ENCODE measurements around the gene KCNQ1.

KCNQ1 gene

GRCh38 chr11:2883979-2884815 is 439.4 kb downstream of the KCNQ1 start:
- no peak overlapping the region for H3K4me3 ChIP-seq (ENCODE audit: low read length)
- no peak for DNase-seq (ENCODE audit: low read depth, low spot score)

GRCh38 chr11:2885017-2885677 is 440.3 kb downstream of the KCNQ1 start:
- H3K4me3 ChIP-seq (ENCODE audit: low read length), result peak overlapping the region; percentile 42

GRCh38 chr11:2885678-2886081 is 440.9 kb downstream of the KCNQ1 start, which contains the start of gene CDKN1C:
TSS of gene CDKN1C (minus strand) at chr11:2885775. CDS start at chr11:2885456, 319 bp downstream.
- peak; percentile 57 for DNase-seq (ENCODE audit: low read depth, low spot score)
- peak within 1 kb of the TSS; percentile 42 for H3K4me3 ChIP-seq (ENCODE audit: low read length)

More at GRCh38 chr11:2885017-2885677, 440.3 kb downstream of the KCNQ1 start:
- no peak for DNase-seq (ENCODE audit: low read depth, low spot score)

GRCh38 chr11:2886191-2886894 is 441.5 kb downstream of the KCNQ1 start:
- no peak overlapping the region for H3K4me3 ChIP-seq (ENCODE audit: low read length)

GRCh38 chr11:2886936-2887335 is 442.1 kb downstream of the KCNQ1 start:
- H3K4me3 ChIP-seq (ENCODE audit: low read length), result no peak overlapping the region
- no peak for DNase-seq (ENCODE audit: low read depth, low spot score)

More at GRCh38 chr11:2886191-2886894, 441.5 kb downstream of the KCNQ1 start:
- DNase-seq (ENCODE audit: low read depth, low spot score), result no peak

- no peak for DNase-seq (ENCODE audit: low read depth, low spot score)
- H3K4me3 ChIP-seq (ENCODE audit: low read length), result no peak overlapping the region
These were observed 442.8 kb downstream of the KCNQ1 start for GRCh38 chr11:2887515-2888195.

- peak overlapping the region; percentile 11; the same call in 1 of the 2 replicates for H3K4me3 ChIP-seq (ENCODE audit: low read length)
- DNase-seq (ENCODE audit: low read depth, low spot score), result peak; percentile 60
These were observed 443.6 kb downstream of the KCNQ1 start for GRCh38 chr11:2888266-2888968.

GRCh38 chr11:2889362-2890273 is 444.8 kb downstream of the KCNQ1 start:
- no peak overlapping the region for H3K4me3 ChIP-seq (ENCODE audit: low read length)

GRCh38 chr11:2890466-2891294 is 445.9 kb downstream of the KCNQ1 start:
- H3K4me3 ChIP-seq (ENCODE audit: low read length), result no peak overlapping the region
- DNase-seq (ENCODE audit: low read depth, low spot score), result no peak

More at GRCh38 chr11:2889362-2890273, 444.8 kb downstream of the KCNQ1 start:
- no peak for DNase-seq (ENCODE audit: low read depth, low spot score)

- peak overlapping the region; percentile 80 for H3K4me3 ChIP-seq (ENCODE audit: low read length)
- DNase-seq (ENCODE audit: low read depth, low spot score), result peak; percentile 41
These were observed 446.8 kb downstream of the KCNQ1 start for GRCh38 chr11:2891326-2892214.

GRCh38 chr11:2892215-2892966 is 447.6 kb downstream of the KCNQ1 start:
- peak overlapping the region; percentile 80 for H3K4me3 ChIP-seq (ENCODE audit: low read length)
- DNase-seq (ENCODE audit: low read depth, low spot score), result peak; percentile 88

- H3K4me3 ChIP-seq (ENCODE audit: low read length), result peak overlapping the region; percentile 80
- peak; percentile 23 for DNase-seq (ENCODE audit: low read depth, low spot score)
These were observed 448.2 kb downstream of the KCNQ1 start for GRCh38 chr11:2892967-2893528.

GRCh38 chr11:2893935-2894334 is 449.1 kb downstream of the KCNQ1 start:
- no peak for DNase-seq (ENCODE audit: low read depth, low spot score)
- H3K4me3 ChIP-seq (ENCODE audit: low read length), result no peak overlapping the region

- DNase-seq (ENCODE audit: low read depth, low spot score), result no peak
- no peak overlapping the region for H3K4me3 ChIP-seq (ENCODE audit: low read length)
These were observed 451.2 kb downstream of the KCNQ1 start for GRCh38 chr11:2896047-2896446.

GRCh38 chr11:2897048-2897447 is 452.2 kb downstream of the KCNQ1 start:
- H3K4me3 ChIP-seq (ENCODE audit: low read length), result no peak overlapping the region
- no peak for DNase-seq (ENCODE audit: low read depth, low spot score)
